ENCODE data around the gene PTPRJ.

The PTPRJ gene

GRCh38 chr11:47989779-47990178 lies 9.4 kb downstream of the PTPRJ start:
- H3K9me3 ChIP-seq (ENCODE audit: severe bottlenecking): no peaks in the 10 kb centered on the region
- no peak for TF ChIP-seq CTCF (IDR thresholded peaks at IDR 0.05; ENCODE audit: low read depth, low read length)
- no peak for DNase-seq
- no peaks in the 10 kb centered on the region for H3K36me3 ChIP-seq
- no peak overlapping the region for H3K27ac ChIP-seq
- H3K4me3 ChIP-seq (ENCODE audit: low read depth, low read length): no peak overlapping the region
- no peaks in the 10 kb centered on the region for H3K27me3 ChIP-seq (ENCODE audit: insufficient read depth, low read depth, severe bottlenecking)

GRCh38 chr11:47991266-47991830 lies 11.0 kb downstream of the PTPRJ start:
- H3K36me3 ChIP-seq: no peaks in the 10 kb centered on the region
- peak overlapping the region; percentile 66 for H3K27ac ChIP-seq
- DNase-seq: peak; percentile 66
- peak overlapping the region; percentile 38 for H3K4me3 ChIP-seq (ENCODE audit: low read depth, low read length)
- H3K9me3 ChIP-seq (ENCODE audit: severe bottlenecking): no peaks in the 10 kb centered on the region
- TF ChIP-seq CTCF (IDR thresholded peaks at IDR 0.05; ENCODE audit: low read depth, low read length): no peak
- no peaks in the 10 kb centered on the region for H3K27me3 ChIP-seq (ENCODE audit: insufficient read depth, low read depth, severe bottlenecking)

DNA sequence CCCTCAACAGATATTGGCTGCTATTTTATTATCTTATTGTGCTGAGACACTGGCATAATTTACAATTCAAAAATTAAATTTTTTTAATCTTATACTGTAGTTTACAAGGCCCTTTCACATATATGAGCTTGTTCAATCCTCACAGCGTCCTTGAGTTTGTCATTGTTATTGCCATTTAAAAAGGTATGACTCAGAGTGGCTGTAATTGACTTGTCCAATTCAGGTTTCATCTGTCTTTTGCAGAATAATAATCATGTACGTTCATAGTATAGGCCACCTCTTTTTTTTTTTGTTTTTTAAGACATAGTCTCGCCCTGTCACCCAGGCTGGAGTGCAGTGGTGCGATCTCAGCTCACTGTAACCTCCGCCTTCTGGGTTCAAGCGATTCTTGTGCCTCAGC lies 11.5 kb downstream of the PTPRJ start:
- Histone ChIP-seq H3K9me3 (ENCODE audit: severe bottlenecking) (no peaks in the 10 kb centered on the region), H3K27me3 (ENCODE audit: insufficient read depth, low read depth, severe bottlenecking) (no peaks in the 10 kb centered on the region), H3K36me3 (no peaks in the 10 kb centered on the region), H3K27ac (no peak overlapping the region), H3K4me3 (ENCODE audit: low read depth, low read length) (no peak overlapping the region)
- TF ChIP-seq CTCF (IDR thresholded peaks at IDR 0.05; ENCODE audit: low read depth, low read length): no peak
- no peak for DNase-seq

DNA sequence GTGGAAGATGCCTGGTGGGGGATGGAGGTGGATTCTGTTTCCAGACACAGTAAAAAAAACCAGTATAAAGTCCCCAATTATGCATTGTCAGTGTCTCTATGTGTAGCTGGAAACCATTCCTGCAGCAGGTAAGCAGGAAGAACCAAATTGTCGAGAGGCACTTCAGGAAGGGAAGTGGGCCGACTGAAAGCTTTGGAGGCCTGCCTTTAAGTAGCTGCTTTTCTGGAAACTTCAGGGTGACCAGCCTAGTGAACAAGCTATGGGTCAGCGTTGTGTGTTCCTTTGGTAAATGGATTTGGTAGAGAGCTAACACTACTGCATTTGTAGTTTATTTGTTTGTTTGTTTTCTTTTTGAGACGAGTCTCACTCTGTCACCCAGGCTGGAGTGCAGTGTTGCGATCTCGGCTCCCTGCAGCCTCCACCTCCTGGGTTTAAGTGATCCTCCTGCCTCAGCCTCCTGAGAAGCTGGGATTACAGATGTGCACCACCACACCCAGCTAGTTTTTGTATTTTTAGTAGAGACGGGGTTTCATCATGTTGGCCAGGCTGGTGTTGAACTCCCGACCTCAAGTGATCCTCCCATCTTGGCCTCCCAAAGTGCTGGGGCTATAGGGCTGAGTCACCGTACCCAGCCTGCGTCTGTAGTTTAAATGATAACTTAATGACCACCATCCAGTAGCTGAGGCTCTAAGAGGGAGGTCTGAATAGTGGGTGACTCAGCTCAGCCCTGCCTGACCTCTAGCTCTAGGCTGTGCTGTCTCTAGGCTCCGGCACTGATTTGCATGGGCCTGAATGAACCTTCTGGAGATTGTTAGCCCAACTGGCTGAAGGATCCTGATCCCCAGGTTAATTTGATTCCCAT lies 12.8 kb downstream of the PTPRJ start:
- H3K36me3 ChIP-seq: no peaks in the 10 kb centered on the region
- no peaks in the 10 kb centered on the region for H3K9me3 ChIP-seq (ENCODE audit: severe bottlenecking)
- DNase-seq: no peak
- H3K27me3 ChIP-seq (ENCODE audit: insufficient read depth, low read depth, severe bottlenecking): no peaks in the 10 kb centered on the region
- no peak overlapping the region for H3K27ac ChIP-seq
- no peak for TF ChIP-seq CTCF (IDR thresholded peaks at IDR 0.05; ENCODE audit: low read depth, low read length)
- H3K4me3 ChIP-seq (ENCODE audit: low read depth, low read length): no peak overlapping the region

GRCh38 chr11:47994417-47994816 lies 14.1 kb downstream of the PTPRJ start:
- no peak for DNase-seq
- TF ChIP-seq CTCF (IDR thresholded peaks at IDR 0.05; ENCODE audit: low read depth, low read length): no peak
- H3K27ac ChIP-seq: no peak overlapping the region
- no peaks in the 10 kb centered on the region for H3K27me3 ChIP-seq (ENCODE audit: insufficient read depth, low read depth, severe bottlenecking)
- no peaks in the 10 kb centered on the region for H3K9me3 ChIP-seq (ENCODE audit: severe bottlenecking)
- no peak overlapping the region for H3K4me3 ChIP-seq (ENCODE audit: low read depth, low read length)
- no peaks in the 10 kb centered on the region for H3K36me3 ChIP-seq

All from WERI-Rb-1 (cell line).